ENCODE data around the gene TOMM40.
"Not testable (repeated sequence)": the region's sequence is repeated elsewhere in the genome, so short reads cannot be mapped to it uniquely, and the experiment has no call there.

DNA sequence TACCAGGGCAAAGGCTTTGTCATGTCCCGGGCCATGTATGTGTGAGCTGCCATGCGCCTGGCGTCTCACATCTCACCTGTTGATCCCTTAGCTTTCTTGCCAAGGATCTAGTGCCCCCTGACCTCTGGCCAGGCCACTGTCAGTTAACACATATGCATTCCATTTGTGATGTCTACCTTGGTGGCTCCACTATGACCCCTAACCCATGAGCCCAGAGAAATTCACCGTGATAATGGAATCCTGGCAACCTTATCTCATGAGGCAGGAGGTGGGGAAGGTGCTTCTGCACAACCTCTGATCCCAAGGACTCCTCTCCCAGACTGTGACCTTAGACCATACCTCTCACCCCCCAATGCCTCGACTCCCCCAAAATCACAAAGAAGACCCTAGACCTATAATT lies 2.7 kb upstream of the TOMM40 start:
- TF ChIP-seq, protein P1, sequence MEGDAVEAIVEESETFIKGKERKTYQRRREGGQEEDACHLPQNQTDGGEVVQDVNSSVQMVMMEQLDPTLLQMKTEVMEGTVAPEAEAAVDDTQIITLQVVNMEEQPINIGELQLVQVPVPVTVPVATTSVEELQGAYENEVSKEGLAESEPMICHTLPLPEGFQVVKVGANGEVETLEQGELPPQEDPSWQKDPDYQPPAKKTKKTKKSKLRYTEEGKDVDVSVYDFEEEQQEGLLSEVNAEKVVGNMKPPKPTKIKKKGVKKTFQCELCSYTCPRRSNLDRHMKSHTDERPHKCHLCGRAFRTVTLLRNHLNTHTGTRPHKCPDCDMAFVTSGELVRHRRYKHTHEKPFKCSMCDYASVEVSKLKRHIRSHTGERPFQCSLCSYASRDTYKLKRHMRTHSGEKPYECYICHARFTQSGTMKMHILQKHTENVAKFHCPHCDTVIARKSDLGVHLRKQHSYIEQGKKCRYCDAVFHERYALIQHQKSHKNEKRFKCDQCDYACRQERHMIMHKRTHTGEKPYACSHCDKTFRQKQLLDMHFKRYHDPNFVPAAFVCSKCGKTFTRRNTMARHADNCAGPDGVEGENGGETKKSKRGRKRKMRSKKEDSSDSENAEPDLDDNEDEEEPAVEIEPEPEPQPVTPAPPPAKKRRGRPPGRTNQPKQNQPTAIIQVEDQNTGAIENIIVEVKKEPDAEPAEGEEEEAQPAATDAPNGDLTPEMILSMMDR (IDR thresholded peaks at IDR 0.05): not testable (repeated sequence)
- not testable (repeated sequence) for TF ChIP-seq POLR2A (IDR thresholded peaks at IDR 0.05)

All from body of pancreas (tissue), 4 donors.